Erythroblast (primary cell): ENCODE measurements around the gene NPIPA1.
"Not testable (repeated sequence)": the region's sequence is repeated elsewhere in the genome, so short reads cannot be mapped to it uniquely, and the experiment has no call there.

Experiments
- DNase-seq, 2 experiments: peaks; one replicate each; lab custom pipeline; 2025; lab: John Stamatoyannopoulos, UW
- GATA1 ChIP-seq: IDR thresholded peaks from 2 replicates; pipeline ENCODE4 v1.6.1; 2011; ENCODE audit warnings: low read depth, mild to moderate bottlenecking, control low read depth, low read length, moderate library complexity
- POLR2A ChIP-seq: IDR thresholded peaks from 2 replicates; pipeline ENCODE4 v1.6.1; 2011; ENCODE audit warnings: mild to moderate bottlenecking, low read length

The NPIPA1 gene

DNA sequence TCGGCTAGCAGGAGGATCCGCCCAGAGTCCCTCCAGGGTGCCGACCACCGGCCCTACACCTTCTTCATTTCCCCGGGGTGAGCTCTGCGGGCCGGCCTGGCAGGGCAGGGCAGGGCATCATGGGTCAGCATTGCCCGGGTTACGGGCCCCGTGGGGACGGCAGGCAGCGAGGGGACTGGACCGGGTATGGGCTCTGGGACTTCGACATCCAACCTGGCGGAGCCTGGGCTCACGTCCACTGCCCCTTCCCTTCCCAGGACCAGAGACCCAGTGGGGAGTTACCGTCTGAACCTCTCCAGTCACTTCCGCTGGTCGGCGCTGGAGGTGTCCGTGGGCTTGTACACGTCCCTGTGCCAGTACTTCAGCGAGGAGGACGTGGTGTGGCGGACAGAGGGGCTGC is 7.0 kb upstream of the NPIPA1 start:
- not testable (repeated sequence) for DNase-seq

DNA sequence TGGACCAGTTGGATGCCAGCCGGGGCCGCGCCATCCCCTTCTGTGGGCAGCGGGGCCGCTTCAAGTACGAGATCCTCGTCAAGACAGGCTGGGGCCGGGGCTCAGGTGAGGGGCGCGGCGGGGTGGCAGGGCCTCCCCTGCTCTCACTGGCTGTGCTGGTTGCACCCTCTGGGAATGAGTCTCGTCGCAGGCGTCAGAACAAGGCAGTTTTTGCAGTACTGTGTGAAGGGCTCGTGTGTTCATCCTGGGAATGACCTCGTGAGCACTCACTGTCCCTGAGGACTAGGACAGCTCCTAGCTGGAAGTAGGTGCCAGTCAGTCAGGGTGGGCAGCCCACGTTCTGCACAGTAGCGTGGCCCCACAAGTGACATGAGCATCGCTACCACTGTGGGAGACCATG is 6.3 kb upstream of the NPIPA1 start:
- not testable (repeated sequence) for DNase-seq

DNA sequence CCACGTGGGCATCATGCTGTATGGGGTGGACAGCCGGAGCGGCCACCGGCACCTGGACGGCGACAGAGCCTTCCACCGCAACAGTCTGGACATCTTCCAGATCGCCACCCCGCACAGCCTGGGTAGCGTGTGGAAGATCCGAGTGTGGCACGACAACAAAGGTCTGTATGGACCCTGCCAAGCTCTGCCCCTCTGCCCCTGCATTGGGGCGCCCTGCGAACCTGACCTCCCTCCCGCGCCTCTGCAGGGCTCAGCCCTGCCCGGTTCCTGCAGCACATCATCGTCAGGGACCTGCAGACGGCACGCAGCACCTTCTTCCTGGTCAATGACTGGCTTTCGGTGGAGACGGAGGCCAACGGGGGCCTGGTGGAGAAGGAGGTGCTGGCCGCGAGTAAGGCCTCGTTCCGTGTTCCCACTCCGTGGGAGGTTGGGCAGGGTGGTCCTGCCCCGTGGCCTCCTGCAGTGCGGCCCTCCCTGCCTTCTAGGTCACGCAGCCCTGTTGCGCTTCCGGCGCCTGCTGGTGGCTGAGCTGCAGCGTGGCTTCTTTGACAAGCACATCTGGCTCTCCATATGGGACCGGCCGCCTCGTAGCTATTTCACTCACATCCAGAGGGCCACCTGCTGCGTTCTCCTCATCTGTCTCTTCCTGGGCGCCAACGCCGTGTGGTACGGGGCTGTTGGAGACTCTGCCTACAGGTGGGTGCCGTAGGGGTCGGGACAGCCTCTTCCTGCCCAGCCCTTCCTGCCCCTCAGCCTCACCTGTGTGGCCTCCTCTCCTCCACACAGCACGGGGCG is 4.5 kb upstream of the NPIPA1 start:
- not testable (repeated sequence) for DNase-seq

DNA sequence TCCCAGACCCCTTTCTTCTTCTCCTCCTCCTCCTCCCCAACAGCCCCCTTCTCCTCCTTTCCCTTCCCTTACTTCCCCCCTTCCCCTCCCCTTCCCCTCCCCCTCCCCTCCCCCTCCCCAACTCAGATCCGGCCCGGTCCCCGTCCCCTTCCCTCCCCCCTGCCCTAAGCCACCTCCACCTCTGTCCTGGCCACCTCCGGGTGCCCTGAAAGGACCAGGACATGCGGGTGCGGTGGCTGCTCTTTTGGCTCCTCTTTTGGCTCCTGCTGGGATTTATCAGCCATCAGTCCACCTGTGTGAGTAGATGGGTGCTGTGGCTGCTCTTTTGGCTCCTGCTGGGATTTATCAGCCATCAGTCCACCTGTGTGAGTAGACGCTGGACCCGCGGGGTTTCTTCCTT is 751 bp downstream of the NPIPA1 start:
- DNase-seq, result not testable (repeated sequence)

DNA sequence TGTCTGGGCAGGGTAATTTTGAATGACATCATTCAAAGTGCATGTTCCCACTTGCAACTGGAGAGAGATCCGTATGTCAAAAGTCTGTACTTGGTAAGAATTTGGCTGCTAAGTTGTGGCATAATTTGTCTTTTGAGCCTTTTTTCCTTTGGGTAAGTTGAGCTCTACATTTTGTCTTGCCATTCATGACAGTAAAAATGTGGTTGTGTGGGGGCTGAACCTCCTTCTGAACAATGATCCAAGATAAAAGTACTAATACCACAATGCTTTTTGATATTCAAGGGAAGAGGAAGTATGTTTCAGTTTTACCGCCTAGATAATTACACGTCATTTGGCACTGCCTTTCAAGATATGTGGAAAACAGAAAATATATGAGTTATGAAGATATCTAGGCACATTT is 5.4 kb downstream of the NPIPA1 start:
- DNase-seq, result not testable (repeated sequence)

DNA sequence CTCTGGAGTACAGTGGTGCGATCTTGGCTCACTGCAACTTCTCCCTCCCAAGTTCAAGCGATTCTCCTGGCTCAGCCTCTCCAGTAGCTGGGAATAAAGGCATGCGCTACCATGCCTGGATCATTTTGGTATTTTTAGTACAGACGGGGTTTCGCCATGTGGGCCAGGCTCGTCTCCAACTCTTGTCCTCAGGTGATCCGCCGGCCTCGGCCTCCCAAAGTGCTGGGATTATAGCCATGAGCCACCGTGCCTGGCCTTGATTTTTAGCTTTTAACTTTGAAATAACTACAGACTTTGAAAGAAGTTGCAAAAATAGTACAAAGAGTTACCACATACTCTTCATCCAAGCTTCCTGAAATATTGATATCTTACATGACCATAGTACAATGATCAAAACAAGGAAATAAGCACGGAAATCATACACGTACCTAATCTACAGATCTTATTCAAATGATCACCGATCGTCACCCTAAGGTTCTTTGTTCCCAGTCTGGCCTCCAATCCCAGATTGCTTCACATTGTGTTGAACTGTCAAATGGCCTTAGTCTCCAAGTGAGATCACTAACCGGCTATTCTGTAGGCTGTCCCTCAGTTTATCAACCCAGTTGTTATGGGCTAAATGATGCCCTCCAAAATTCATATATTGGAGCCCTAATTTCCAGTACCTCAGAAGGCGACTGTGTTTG is 18.4 kb downstream of the NPIPA1 start:
- no peak for TF ChIP-seq POLR2A
- TF ChIP-seq GATA1, result no peak
- no peak for DNase-seq

DNA sequence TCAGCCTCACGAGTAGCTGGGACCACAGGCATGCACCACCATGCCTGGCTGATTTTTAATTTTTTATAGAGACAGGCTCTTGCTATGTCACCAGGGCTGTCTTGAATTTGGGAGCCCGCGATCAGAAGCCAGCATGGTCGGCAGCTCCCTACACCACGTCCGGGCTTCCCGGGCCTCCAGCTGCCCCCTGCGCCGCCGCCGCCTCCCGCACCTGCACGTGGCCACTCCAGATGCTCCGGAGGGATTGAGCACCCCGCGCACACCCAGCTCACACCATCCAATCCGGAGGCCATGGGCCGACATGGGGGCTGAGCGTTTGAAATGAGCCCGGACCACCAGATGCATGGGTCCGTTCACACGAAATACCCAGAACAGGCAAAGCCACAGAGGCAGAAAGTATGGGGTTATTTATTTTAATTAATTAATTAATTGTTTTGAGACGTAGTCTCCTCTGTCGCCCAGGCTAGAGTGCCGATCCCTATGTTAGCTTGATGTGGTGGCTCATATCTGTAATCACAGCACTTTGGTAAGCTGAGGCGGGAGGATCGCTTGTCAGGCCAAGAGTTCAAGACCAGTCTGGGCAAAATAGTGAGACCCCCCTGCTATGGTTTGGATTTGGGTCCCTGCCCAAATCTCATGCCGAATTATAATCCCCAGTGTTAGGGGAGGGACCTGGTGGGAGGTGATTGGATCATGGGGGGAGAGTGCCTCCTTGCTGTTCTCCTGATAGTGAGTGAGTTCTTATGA is 20.5 kb downstream of the NPIPA1 start:
- DNase-seq, result no peak
- TF ChIP-seq POLR2A (no peak), GATA1 (no peak)

DNA sequence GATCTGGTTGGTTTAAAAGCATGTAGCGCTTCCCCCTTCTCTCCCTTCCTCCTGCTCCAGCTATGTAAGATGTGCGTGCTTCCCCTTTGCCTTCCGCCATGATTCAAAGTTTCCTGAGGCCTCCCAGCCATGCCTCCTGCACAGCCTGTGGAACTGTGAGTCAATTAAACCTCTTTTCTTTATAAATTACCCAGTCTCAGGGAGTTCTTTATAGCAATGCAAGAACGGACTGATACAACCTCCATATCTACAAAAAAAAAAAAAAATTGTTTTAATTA is 21.0 kb downstream of the NPIPA1 start:
- TF ChIP-seq GATA1 (no peak), POLR2A (no peak)
- DNase-seq, result peak in 1 of 2 experiments; percentile 30

DNA sequence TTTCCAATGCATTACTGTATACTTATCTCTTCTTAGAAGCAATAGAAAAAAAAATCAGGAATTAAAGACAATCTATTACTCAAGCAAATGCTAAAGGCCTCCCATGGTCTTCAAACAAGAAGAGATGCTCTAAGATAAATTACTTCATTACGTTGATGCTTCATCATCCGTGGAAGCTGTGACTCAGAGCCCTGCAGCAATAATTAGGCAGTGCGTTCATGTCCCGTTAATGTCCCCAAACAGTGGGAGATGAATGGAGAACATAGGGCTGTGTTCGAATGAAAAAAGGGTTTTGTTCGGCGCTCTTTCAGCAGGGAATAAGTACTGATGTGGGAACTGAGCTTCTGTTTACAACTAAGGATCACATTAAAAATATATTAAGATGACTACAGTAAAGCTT is 21.7 kb downstream of the NPIPA1 start:
- peak in 1 of 2 experiments; percentile 19 for DNase-seq
- TF ChIP-seq GATA1 (no peak), POLR2A (no peak)

DNA sequence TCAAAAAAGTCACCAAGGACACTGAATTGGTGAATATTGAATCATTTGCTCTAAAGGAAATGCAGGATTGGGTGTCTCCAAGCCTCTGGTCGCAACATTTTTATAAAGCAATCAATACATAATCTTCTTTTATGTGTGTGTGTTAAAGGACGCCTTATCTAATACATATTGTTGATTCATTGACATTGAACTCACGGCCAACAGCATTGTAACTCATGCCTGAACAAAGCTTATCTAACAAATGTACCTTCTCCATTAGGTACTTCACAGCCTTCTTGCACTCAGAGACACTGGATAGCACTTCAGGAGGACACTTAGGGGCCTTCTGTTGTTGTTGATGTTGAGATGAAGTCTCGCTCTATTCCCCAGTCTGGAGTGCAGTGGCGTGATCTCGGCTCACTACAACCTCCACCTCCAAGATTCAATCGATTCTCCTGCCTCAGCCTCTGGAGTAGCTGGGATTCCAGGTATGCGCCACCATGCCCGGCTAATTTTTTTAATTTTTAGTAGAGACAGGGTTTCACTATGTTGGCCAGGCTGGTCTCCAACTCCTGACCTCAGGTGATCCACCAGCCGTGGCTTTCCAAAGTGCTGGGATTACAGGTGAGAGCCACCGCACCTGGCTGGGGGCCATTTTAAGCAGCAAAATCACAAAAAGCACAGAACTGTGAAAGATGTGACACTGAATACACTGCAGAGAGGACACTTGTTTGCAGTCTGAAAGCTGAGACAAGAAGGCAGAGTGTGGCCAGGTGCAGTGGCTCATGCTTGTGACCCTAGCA is 24.4 kb downstream of the NPIPA1 start:
- TF ChIP-seq POLR2A, result no peak
- TF ChIP-seq GATA1, result no peak

DNA sequence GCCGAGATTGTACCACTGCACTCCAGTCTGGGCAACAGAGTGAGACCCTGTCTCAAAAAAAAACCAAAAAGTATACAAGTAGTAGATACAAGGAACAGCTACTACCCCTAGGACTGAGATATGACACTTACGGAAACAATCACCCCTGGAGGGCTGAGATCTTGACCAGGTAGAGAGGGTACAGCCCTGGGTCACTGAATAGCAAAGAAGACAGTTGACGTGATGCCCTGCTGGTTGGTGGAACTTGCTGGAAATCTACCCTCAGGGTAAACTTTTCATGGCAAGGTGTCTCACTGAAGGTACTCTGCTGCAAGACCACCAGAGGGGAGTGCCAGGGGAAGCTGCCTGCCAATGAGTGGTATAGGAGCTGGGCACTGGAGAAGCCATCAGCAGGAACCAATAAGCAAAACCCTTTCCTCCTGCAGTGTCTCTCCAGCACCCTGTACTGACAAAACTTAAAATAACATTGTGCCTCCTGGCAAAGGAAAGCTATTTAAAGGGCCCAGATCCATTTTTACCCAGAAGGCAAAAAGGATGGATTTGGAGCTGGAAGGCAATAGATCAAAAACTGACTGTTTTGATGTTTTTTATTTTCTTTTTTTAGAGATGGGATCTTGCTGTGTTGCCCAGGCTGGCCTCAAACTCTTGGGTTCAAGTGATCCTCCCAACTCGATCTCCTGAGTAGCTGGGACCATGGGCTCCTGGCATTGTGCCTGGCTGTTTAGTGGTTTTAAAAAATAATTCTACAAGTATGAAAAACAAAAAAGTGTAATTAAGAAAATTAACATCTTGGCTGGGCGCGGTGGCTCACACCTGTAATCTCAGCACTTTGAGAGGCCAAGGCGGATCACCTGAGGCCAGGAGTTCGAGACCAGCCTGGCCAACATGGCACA is 26.3 kb downstream of the NPIPA1 start:
- peak in 1 of 2 experiments; percentile 13 for DNase-seq
- no peak for TF ChIP-seq GATA1
- no peak for TF ChIP-seq POLR2A

More for the DNA sequence above, 24.4 kb downstream of the NPIPA1 start:
- DNase-seq, result no peak

DNA sequence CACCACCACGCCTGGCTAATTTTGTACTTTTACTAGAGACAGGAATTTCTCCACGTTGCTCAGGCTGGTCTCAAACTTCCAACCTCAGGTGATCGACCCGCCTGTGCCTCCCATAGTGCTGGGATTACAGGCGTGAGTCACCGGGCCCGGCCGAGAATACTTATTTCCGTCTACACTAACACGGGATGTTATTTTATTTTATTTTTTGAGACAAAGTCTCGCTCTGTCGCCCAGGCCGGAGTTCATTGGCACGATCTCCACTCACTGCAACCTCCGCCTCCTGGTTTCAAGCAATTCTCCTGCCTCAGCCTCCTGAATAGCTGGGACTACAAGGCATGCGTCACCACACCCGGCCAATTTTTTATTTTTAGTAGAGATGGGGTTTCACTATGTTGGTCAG is 28.1 kb downstream of the NPIPA1 start:
- DNase-seq, result no peak
- TF ChIP-seq POLR2A (no peak), GATA1 (no peak)

DNA sequence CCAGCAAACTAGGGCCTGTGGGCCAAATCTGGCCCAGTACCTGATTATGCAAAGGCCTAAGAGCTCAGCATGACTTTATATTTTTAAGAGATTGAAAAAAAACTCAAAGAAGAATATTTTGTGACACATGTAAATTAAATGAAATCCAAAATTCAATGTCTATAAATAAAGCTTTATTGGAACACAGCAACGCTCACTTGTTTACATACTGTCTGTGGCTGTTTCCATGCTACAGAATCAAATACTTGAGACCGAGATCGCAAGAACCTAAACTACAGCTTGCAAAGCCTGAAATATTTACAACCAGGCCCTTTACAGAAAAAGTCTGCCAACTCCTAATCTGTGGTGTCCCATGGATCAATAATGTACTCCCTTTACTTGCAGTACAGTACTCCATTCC is 32.6 kb downstream of the NPIPA1 start:
- DNase-seq, result not testable (repeated sequence)

DNA sequence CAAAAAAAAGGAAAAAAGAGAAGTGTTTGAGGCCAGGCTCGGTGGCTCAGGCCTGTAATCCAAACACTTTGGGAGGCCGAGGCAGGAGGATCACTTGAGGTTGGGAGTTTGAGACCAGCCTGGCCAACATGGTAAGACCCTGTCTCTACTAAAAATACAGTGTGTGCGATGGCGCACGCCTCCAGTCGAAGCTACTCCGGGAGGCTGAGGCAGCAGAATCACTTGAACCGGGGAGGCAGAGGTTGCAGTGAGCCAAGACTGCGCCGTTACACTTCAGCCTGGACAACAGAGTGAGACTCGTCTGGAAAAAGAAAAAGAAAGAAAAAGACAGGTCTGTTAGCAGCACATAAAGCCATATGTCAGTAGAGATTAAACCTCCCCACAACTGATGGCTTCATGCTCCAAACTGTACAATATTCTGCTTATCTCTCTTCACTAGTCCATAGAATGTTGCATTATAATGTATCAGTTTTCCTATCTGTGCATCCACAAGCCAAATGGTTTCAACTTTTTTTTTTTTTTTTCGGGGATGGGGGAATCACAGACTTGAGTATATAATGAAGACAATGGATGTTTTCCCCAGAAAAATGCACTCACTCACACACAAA is 34.5 kb downstream of the NPIPA1 start:
- DNase-seq, result peak; percentile 46 to 79

DNA sequence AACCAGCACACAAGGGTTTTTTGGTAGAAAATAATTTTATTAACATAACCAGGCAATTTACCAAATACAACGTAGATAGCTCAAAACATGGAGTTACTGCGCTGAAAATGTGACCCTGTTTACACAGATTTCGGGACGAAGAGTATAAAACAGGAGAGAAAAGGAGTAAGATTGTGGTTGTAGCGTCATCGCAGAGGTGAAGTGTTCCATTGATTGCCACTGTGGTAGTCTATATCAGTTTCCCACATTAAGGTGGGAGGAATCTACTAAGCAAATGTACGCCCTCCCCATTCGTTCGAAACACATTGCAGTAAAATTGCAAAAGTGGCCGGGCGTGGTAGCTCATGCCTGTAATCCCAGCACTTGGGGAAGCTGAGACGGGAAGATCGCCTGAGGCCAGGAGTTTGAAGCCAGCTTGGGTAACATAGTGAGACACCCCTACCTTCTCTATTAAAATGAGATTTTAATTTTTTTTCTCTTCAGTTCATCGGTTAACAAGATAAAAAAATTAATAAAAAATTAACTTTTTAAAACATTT is 36.6 kb downstream of the NPIPA1 start:
- peak; percentile 9 to 25 for DNase-seq

DNA sequence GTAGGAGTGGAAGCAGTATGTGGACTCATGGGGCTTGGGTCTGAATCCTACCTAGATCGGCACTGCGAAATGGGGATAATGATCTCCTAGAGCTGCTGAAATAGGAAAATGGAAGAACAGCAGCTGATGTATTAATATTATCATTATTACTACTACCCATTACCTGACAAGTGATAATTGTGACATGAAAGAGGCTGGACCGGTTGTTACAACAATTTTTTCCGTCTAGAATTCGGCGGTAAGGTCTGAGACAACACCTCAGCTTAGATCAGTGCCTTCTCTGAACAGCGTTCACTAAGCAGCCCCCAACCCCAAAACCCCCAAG is 37.0 kb downstream of the NPIPA1 start:
- not testable (repeated sequence) for DNase-seq
